GM23248 (cell line): ENCODE results near the gene CCDC191.

Experiments used
- EZH2 ChIP-seq: fragments of 200-600 bp; sonication (generic); IDR thresholded peaks from 2 replicates; pipeline ENCODE4 v1.6.1; 2018; ENCODE audit warnings: antibody characterized with exemption, mild to moderate bottlenecking; ENCODE audit not compliant: insufficient read depth, poor library complexity, severe bottlenecking
- EZH2phosphoT487 ChIP-seq: fragments of 200-600 bp; sonication (generic); IDR thresholded peaks from 2 replicates; pipeline ENCODE4 v1.6.1; 2018; ENCODE audit warnings: antibody characterized with exemption, moderate library complexity, mild to moderate bottlenecking, low read depth; ENCODE audit not compliant: insufficient read depth

DNA sequence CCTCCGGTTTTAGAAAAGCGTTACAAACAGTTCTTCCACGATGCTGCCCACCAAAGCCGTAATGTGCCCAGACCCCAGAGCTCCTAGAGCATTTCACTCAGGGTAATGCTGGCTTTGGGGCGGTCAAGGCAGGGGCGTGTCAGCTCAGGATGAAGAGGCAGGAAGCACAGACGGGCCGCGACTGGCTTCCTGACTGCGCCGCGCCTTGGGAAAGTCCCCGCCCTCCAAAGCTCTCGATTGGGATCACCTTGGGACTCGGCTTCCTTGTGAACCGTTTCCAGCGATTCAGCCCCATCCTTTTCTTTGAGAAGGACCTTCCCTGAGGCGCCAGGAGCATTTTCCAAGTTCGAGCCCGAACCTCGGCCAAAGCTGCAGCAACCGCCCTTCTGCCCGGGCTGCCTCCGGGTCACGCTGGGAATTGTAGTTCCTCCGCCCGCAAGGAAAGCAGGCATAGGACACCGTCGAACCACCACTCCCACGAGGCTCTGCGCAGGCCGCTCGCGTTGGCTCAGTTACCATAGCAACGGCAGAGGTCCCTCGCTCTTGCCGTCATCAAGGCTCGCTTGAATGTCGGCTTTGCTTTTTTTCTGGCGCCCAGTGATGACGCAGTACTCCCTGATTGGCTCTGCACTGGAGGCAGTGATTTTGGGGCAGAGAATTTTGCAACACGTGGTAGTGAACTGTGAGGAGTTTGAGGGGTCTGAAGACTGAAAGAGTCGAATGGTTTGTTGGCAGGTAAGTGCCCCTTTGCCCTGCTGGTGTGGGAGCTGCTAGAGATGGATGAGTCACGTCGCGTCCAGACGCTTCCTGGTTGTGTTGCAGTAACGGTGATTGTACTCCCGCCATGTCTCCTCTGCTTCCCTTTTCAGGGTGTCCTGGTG lies at the start of gene CCDC191, which contains the start of gene QTRT2:
- no peak for TF ChIP-seq EZH2phosphoT487
- TF ChIP-seq EZH2 = no peak
